ENCODE results near the gene EPHA4.

EPHA4 gene

DNA sequence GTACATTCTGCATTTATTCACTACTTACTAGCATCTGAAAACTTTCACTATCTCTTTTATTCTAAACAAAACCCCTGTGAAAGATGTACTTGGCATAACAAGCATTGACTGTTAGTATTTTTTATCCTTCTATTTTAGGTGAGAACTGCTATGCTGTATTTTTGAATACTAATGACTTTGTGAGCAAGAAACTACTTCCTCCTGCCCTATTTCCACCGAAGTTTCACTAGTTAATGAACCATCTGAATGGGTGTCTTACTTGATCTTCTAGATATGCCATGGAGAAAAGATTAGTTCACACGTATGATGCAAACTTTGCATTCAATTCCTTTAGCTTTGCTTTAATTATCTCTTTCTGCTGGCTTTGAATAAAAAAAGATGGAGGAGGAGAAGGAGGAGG is 68.1 kb downstream of the EPHA4 start:
- DNase-seq (ENCODE audit: low read depth): no peak

GRCh38 chr2:221502270-221503010 is 69.7 kb downstream of the EPHA4 start:
- DNase-seq (ENCODE audit: low read depth): peak; percentile 79

- no peak for DNase-seq (ENCODE audit: low read depth)
Observed at GRCh38 chr2:221501883-221502269, 70.2 kb downstream of the EPHA4 start.

GRCh38 chr2:221501210-221501882 is 70.8 kb downstream of the EPHA4 start:
- DNase-seq (ENCODE audit: low read depth): peak; percentile 81

GRCh38 chr2:221500501-221501209 is 71.4 kb downstream of the EPHA4 start:
- no peak for DNase-seq (ENCODE audit: low read depth)

- no peak for DNase-seq (ENCODE audit: low read depth)
Observed at GRCh38 chr2:221495731-221496130, 76.4 kb downstream of the EPHA4 start.

DNA sequence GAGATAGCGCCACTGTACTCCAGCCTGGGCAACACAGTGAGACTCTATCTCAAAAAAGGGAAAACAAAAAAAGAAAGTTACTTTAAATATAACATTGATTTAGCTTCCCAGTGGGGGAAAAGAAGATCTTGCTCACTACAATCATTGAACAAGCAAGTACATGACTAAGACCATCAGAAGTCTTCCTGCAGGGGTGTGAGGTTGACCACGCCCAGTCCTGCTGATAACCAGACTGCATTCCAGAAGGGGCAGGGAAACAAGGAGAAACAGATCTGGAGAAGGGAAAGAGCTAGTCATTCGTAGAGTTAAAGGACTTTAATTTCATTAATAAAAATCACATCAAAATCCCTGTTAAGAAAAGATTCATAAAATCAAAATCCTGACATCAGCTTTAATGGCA is 77.5 kb downstream of the EPHA4 start:
- peak; percentile 18 for DNase-seq (ENCODE audit: low read depth)

DNA sequence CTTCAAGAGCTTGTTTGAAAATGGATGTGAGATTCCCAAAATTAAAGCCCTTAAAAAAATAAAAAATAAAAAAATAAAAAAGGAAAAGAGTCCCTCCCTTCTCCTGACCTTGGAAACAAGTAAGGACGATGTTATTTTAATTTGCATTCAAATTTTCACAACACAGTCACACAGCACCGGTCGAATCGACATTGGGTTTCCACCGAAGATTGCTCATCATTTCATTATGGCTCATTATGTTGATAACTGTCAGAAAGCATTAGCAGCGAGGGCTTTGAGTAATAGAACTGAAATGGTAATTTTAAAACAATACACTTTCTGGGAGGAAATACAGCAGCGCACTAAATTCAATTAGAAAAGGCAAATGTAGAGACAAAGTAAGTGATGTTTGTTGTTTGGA is 78.7 kb downstream of the EPHA4 start:
- no peak for DNase-seq (ENCODE audit: low read depth)

GRCh38 chr2:221492636-221493035 is 79.5 kb downstream of the EPHA4 start:
- peak; percentile 12 for DNase-seq (ENCODE audit: low read depth)

- DNase-seq (ENCODE audit: low read depth): no peak
Observed at GRCh38 chr2:221490506-221491060, 81.5 kb downstream of the EPHA4 start.

DNA sequence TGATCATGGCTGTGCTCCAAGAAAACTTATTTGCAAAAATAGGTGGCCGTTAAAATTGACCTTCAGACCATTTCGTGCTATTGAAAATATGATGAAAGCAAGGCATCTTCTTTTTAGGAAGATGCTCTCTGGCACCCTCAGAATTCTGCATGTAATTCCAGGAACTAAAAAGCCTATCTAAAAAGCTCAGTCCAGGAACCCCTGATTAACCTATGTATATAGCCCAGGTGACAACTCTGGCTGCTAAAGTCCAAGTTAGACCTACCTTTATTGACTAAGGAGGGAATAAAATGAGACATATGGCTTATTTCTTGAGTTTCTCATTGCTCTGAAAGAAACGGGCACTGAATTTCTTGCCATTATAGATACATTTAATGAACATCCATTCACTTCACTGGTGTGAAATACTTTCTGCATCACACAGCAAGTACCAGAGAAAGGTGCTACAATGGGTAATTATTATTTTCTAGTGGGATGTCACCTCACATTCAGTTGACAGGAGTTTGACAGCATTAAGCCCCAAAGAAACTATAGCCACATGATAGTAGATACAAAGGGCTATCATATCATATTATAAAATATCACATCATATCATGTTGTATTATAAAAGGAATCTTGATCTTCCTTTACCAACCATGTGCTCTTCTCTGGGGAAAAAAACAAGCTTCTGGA is 83.8 kb downstream of the EPHA4 start:
- no peak for DNase-seq (ENCODE audit: low read depth)

DNA sequence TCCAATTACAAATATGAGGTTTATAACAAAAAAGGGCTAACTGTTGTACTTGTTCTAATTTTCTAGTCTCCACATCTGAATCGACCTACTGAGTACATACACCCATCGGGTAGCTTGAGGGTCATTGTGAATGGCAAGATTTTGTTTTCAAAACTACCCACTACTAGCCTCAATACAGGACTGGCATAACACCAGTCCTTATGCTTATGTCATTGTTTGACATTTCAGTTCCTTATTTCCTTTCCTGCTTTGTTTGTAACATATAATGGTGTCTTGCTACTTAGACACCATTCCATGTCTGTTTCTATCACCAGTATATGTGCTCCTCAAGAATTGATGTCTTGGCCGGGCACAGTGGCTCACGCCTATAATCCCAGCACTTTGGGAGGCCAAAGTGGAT is 86.0 kb downstream of the EPHA4 start:
- DNase-seq (ENCODE audit: low read depth): no peak

DNA sequence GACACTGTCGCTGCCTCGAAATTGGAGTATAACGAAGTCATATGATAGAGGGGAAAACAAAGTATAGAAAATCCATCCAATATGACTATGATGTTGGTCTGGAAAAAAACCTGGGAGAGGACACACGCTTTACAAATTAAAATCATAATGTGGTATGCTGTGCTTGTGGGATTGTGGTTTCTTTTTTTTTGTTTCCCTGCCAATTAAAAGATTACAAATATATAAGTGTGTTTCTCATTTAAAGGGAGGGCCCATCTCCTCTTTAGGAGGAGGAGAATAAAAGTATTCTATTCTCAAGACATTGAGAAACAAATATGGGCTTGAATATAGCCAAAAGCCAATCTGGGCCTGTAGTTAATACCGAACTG is 86.6 kb downstream of the EPHA4 start:
- DNase-seq (ENCODE audit: low read depth): peak; percentile 31

- no peak for DNase-seq (ENCODE audit: low read depth)
Observed at GRCh38 chr2:221484761-221485502, 87.2 kb downstream of the EPHA4 start.

DNA sequence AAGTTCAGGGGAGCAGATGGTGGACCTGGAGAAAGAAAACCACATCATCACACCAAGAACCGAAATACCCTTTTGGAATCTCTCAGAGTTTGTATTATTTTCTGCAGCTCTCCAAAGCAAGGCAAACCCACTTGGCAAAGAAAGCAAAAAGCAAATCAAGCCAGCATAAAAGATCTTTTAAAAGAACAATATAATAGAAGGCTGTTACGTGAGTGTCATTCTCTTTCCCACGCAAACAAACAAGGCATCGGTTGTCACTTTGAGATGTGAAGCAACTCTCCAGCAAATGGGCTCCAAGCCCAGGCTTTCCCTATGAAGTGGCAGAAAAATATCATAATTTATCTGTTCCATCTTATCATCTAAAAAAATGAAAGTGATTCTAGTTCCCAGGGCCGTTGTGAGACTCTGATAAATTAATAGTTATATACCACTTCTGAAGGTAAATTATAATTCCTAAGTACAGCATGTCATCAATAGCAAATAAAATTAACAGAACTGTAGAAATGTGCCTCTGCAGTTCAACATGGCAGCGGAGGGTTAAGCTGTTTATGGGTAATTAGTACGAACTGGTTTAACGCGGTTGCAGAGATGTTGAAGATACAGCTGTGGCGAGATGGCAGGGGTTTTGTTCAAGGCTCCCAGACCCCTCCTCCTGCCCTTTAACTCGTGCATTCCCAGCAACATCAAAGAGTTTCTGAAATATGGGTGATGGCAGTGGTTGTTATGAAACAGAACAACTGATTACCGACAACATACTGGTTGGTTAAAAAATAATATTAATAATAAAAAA is 89.2 kb downstream of the EPHA4 start:
- no peak for DNase-seq (ENCODE audit: low read depth)

- no peak for DNase-seq (ENCODE audit: low read depth)
Observed at GRCh38 chr2:221480821-221481220, 91.3 kb downstream of the EPHA4 start.

- DNase-seq (ENCODE audit: low read depth): no peak
Observed at GRCh38 chr2:221480163-221480562, 91.9 kb downstream of the EPHA4 start.

- no peak for DNase-seq (ENCODE audit: low read depth)
Observed at GRCh38 chr2:221478485-221478863, 93.6 kb downstream of the EPHA4 start.

GRCh38 chr2:221477714-221478484 is 94.2 kb downstream of the EPHA4 start:
- DNase-seq (ENCODE audit: low read depth): peak; percentile 29

DNA sequence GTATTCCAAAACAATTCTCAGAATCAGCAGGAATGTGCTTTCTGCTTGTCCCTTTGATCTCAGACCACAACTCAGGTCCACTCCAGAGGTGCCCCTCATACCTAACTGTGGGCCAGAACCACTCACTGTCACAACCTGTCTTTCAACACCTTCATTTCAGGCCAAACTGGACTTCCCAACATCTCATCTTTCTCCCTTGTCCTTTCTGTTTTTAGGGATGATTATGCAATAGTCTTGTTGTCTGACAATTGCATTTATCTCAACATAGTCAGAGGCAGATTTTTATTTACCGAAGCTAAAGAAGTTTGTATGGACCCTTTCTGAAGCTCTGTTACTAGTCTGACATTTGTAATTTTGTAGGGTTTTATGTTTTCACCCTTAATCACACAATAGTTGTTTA is 95.9 kb downstream of the EPHA4 start:
- DNase-seq (ENCODE audit: low read depth): no peak

All from EH (cell line).